Kidney glomerular epithelial cell (primary cell): ENCODE results near the gene SHH.

Experiments
- DNase-seq: peaks from one replicate; lab custom pipeline; 2025; lab: John Stamatoyannopoulos, UW

SHH gene

GRCh38 chr7:155792315-155792960, 19.8 kb downstream of the SHH start:
- DNase-seq, result no peak

DNA sequence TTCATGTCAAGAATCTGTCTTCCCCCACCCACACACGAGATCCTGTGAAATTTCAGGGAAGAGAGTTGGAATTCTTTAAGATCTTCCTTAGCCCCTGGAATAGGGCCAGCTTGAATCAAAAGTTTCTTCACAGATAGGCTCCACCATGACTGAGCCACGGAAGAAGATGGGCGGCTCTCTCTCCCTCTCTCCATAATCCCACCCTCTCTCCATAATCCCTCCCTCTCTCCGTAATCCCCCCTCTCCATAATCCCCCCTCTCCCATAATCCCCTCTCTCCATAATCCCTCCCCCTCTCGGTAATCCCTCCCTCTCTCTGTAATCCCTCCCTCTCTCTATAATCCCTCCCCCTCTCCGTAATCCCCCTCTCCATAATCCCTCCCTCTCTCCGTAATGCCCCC, 20.4 kb downstream of the SHH start:
- DNase-seq, result no peak

DNA sequence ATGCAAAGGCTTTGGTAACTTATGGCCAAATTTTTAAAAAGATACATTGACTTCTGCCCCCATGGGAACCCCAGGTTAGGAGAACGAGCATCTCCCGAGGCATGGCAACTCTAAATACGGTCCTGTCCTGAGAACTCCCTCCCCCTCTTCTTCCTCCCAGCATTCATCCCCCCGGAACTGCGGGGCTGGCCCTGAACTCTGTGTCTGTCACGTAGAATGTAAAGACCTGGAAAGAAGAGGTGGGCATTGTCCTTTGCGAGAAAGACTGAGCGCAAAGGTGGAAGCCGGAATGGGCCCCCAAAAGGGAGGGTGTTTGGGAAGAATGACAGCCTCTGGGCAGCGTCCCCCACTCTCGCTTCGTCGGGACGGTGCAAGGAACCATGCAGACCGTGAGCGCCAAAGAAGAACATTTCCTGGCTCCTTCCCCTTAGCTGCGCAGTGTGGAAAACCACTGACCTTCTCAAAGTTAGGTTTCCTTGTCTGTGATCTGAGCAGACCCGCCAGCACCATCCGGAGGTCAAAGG, 21.0 kb downstream of the SHH start:
- DNase-seq, result no peak

- no peak for DNase-seq
Observed at GRCh38 chr7:155790666-155791065, 21.6 kb downstream of the SHH start.

DNA sequence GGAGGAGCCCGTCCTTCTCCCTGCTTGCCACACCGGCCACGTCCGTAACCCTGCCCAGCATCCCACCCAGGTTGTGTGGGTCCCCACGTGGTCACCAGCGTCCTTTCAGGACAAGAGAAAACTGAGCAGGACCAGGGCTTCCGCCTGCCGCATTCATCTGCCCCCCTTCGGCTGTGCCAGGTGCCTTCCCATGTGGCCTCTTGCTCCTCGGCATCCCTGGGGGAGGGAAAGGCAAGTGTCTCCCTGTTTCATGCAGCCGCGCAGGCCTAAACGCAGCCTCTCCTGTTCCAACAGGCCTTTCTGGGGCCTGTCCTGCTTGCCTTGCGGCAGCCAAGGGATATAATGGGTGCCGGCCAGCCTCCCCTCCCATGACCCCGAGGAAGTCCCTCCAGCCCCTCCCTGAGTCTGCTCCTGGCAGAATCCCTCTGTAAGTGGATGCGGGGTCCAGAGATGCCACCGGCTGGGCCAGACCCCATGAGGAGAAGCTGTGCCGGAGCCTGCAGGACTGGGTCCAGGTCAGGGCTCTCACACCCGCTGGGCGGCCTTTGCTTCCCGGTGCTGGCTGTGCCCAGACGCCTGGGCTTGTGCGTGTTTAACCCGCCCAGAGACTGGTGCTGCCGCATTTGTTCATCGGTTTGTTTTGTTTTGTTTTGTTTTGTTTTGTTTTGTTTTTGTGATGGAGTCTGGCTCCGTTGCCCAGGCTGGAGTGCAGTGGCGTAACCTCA, 23.1 kb downstream of the SHH start:
- DNase-seq, result no peak

DNA sequence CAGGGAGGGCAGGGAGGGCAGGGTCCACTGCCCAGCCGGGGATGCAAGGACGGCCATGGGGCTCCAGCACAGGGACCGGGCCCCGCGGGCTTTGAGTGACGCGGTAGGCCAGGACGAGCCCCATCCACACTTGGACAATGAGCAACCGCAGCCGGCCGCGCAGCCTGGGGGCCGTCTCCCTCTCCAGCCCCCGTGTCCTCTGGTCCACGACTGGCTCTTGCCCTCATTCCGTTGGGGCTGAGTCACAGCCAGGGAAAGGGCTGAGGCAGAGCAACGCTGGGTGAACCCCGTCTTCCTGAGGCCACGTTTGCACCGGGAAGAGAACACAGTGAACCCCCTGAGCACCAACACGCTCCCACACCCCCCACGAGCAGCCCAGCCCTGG, 23.7 kb downstream of the SHH start:
- no peak for DNase-seq

DNA sequence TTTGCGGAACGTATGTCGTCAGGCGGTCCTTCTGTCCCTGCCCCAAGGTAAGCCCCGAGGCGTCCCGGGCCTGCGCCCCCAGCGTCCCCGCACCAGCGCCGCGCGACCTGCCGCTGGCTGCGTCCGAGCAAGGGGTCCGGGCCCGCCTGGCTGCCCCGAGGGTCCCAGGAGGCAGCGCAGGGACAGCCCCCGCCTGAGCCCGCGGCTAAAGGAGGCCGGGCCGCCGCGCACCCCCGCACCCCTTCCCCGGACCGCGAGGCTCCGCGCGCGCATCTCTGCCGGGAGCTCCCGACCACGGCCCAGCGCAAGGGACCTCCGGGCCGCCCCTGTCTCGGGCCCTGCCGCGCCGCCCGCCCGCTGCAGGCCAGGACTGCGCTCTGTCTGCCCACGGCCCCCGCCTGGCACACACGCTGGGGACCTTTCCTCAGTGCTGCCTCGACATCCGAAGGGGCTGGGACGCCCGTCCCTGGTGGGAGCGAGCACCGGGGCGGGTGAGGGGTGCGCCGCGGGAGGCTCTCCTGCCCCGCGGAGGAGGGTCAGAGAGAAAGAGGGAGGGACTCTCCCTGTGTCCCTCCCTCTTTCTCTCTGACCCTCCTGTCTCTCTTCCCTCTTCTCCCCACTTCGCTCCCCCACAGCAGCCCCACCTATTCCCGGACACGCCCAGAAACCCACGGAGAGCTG, 25.0 kb downstream of the SHH start:
- no peak for DNase-seq

DNA sequence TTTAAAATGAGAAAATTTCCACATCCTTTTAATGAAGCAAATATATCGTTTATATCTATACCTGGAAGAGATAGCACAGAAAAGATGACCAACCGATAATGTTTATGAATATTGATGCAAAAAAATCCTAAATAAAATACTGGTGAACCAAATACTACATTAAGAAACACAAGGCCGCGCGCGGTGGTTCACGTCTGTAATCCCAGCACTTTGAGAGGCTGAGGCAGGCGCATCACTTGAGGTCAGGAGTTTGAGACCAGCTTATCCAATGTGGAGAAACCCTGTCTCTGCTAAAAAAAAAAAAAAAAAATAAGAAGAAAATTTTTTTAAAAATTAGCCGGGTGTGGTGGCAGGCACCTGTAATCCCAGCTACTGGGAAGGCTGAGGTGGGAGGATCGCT, 25.8 kb downstream of the SHH start:
- DNase-seq, result no peak

DNA sequence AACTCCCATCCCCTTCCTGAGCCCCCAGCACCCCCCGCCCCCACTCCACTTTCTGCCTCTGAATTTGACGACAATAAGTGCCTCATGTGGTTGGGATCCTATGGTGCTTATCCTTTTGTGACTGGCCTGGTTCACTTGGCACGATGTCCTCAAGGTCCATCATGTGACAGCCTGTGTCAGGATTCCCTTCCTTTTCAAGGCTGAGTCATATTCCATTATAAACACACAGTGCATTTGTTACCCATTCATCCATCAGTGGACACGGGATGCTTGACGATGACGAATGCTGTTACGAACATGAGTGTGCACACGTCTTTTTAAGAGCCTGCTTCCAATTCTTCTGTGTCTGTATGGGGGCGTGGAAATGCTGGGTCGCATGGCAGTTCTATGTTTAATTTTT, 26.7 kb downstream of the SHH start:
- no peak for DNase-seq

GRCh38 chr7:155782466-155782865, 29.8 kb downstream of the SHH start:
- no peak for DNase-seq

GRCh38 chr7:155781433-155781832, 30.8 kb downstream of the SHH start:
- DNase-seq, result no peak

DNA sequence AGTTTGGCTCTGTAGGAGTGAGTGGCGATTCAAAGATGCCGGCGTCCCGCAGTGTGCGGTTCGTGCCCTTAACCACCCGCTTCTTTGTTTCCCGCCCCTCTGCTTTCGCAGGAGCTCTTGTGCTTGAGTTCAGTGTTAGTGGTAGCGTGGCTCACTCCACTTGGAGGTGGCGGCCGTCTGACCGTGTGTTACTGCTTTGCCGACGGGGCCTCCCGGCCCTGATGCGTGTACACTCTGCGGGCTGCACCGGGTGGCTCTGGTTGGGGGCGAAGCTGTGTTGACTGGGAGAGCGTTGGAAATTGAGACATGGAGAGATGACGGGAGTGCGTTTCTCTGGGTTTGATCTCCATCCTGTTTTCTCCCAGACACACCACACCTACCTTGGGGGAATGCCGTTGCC, 31.4 kb downstream of the SHH start:
- no peak for DNase-seq

GRCh38 chr7:155778349-155778748, 33.9 kb downstream of the SHH start:
- no peak for DNase-seq

DNA sequence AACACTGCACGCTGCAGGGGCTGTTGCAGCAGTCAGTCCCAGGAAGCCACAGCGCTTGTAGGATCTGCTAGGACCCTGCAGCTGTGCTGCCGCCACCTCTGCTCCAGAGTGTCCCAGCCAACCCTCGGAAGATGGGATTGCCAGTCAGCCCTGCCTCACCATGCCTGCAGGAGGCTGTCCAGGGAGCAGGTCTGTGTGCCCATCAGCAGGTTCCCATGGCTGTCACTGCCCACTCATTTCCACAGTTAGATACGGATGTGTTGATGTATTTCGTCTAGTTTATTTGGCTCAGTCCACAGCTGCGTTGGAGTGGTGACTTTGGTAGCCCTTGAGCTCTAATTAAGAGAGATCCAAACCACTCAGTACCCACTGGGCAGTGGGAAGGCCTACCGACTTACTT, 35.7 kb downstream of the SHH start:
- no peak for DNase-seq

- no peak for DNase-seq
Observed at GRCh38 chr7:155775691-155776090, 36.6 kb downstream of the SHH start.

DNA sequence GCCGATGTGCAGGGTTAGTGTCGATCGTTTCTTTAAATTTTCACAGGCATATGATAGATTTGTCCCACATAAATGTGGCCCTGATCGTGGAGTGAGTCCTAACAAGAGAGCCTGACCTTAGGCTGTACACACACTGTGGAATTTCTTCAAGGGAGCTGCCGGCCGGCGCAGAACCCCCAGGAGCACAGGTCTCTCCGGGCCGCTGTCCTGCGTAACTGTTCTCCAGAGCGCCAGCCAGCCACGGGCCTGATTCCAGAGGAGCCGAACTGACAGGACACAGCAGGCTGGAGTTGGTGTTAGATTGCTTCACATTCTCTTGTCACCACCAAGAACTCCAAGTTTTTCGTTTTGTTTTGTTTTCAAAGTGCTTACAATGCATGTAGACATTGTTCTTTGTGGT, 37.3 kb downstream of the SHH start:
- no peak for DNase-seq

DNA sequence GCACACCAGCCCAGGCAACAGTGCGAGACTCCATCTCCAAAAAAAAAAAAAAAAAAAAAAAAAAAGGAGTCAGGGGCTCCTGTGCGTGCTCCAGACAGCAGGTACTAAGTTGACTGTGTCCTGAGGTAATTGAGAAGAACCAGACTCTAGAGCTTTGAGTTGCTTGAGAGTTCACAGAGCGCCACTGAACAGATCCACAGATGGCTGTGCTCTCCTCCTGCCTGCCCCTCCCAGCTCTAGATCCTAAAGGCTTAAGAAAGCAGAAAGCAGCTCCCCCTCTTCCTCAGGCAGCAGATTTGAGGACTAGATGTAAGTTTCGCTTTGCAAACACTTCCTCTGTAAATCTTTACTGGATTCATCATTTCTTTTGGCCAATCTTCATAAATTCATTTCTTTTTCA, 38.7 kb downstream of the SHH start:
- DNase-seq, result no peak

DNA sequence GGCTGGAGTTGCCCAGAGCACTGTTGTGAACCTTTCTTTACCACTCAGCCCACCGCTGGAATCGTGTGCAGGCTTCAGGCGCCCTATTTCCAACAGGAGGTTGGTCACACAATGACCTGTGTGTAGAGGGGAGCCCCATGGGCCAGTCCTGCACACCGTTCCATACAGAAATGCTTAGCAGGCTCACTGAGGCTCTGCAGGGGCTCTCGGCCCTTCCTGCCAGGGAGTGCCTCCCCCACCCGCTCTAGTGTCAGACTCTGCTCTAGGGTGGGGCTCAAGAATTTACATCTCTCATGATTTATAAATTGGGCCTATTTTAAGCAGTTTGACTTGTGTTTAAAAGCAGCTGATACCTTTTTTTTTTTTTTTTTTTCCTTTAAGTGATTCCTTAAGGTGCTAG, 42.0 kb downstream of the SHH start:
- no peak for DNase-seq

DNA sequence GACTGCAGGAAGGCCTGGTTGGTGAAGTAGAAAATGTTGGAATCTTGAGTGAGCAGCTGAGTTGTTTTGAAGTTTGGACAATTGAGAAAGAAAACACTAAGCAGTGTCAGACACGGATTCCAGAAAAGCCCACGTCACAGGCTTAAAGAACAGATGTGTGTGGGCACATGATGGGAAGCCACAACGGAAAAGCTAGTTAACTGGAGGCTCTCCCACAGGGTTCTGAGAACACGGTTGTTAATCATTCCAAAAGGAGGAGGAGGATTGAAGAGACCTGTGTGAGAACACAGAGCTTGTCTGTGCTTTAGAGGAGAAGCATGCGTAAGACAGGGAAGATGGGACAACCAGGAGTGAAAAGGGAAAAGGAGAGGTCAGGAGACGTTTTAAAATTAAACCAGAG, 42.6 kb downstream of the SHH start:
- peak; percentile 92 for DNase-seq

DNA sequence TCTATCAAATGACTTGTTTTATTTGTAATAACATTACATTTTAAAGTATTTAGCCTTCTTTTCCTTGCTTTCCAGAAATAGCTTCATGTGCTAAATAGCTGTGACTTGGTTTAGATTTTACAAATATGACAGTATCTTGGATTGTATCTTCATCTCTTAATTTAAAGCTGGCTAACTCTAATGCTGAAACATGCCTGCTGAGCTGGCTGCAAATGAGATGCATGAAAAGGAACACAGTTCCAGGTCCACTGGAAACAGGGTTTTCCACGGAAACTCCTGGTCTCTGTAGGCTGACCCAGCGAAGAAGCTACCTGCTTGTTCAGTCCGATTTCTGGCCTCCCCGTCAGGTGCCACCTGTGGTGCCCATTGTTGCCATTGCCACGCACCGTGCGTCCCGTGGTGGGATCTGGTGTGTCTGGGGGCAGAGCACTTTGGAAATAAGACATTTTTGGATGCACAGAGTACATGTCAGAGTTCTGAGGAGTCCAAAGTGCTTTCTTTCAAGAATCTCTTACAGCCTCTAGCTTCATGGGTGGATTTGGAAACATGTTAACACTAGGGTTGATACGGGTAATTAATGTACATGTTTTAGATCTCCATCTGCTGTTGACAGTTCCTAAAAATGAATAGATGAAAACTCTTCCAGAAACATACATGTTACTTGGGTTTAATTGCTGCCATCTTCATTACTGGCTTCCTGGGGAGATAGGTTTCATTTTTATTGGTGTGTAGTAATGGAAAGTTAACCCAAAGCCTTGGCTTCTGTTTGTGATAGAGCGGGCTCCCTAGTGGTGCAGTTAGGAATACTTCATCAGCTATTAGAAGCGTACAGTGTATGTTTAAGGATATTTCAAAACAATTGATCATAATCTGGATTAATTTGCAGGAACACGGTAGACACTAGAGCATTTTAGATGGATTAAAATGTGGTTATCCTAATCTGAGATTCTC, 45.0 kb downstream of the SHH start:
- no peak for DNase-seq

GRCh38 chr7:155766386-155766785, 45.9 kb downstream of the SHH start:
- no peak for DNase-seq

- no peak for DNase-seq
Observed at GRCh38 chr7:155765458-155765857, 46.8 kb downstream of the SHH start.
